Measurements from ENCODE around the gene OR4K1. TPM values are rescaled to one million over a fixed set of nuclear protein-coding genes. Genes with fewer than 3 reads are reported as not detected.

The OR4K1 gene
- total and polyA plus RNA-seq, 3 donors from 2014 or later = not detected

DNA sequence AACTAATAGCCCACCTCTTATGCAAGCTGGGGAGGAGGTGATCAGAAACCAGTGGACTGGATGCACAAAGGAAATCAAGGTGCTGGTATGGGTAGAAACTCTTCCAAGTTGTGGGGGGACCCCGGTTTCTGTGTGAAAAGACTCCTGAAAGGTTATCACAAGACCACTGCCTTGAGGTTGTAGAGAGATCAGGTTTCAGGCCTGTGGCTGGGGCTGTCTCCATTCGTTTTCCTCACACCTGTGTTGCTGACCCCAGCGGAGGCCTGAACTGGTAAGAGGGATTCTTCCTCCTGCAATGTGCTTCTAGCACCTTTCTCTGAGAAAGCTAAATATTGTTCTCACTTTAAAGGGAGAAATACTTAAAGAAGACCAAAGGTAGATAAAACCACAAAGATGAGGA is 19.6 kb upstream of the OR4K1 start:
- Histone ChIP-seq H3K27ac (no peak overlapping the region), H3K27me3 (no peaks in the 10 kb centered on the region), H3K9me3 (no peaks in the 10 kb centered on the region), H3K4me3 (no peak overlapping the region), H3K36me3 (ENCODE audit: low read depth, missing control alignments) (no peaks in the 10 kb centered on the region), H3K4me1 (no peaks in the 10 kb centered on the region)
- TF ChIP-seq, protein P1, sequence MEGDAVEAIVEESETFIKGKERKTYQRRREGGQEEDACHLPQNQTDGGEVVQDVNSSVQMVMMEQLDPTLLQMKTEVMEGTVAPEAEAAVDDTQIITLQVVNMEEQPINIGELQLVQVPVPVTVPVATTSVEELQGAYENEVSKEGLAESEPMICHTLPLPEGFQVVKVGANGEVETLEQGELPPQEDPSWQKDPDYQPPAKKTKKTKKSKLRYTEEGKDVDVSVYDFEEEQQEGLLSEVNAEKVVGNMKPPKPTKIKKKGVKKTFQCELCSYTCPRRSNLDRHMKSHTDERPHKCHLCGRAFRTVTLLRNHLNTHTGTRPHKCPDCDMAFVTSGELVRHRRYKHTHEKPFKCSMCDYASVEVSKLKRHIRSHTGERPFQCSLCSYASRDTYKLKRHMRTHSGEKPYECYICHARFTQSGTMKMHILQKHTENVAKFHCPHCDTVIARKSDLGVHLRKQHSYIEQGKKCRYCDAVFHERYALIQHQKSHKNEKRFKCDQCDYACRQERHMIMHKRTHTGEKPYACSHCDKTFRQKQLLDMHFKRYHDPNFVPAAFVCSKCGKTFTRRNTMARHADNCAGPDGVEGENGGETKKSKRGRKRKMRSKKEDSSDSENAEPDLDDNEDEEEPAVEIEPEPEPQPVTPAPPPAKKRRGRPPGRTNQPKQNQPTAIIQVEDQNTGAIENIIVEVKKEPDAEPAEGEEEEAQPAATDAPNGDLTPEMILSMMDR (IDR thresholded peaks at IDR 0.05) = no peak
- TF ChIP-seq POLR2A (IDR thresholded peaks at IDR 0.05) = no peak
- intact Hi-C loops (cut with DNase I; ENCODE audit: low total_unique reads) = no loop called here
- DNase-seq = no peak
- WGBS, 2 donors = 49 to 77% methylated on average over 3 of the region's 3 CpGs

DNA sequence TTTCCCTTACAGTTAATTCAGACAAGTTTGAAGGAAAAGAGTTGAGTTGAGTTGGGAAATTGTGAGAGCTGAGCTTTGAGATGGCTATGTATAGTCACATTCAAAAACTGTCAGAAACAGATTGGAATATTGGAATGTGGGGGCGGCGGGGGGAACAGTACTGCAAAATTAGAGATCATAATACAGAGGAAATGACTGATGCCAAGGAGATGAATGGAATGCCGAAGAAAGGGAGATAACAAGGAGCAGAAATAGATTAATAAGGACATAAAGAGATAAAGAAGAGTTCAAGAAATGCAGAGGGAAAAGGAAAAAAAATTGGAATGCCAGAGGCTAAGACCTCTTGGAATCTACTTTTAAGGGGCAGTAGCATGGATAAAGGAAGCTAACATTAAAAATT is 13.5 kb upstream of the OR4K1 start:
- no peaks in the 10 kb centered on the region for H3K27me3 ChIP-seq
- no peak overlapping the region for H3K4me3 ChIP-seq
- no peak for DNase-seq
- TF ChIP-seq, protein P1 (IDR thresholded peaks at IDR 0.05) = no peak
- no peak for TF ChIP-seq POLR2A (IDR thresholded peaks at IDR 0.05)
- H3K4me1 ChIP-seq = no peaks in the 10 kb centered on the region
- 63 to 74% methylated on average over 3 of the region's 3 CpGs for WGBS, 2 donors
- no peaks in the 10 kb centered on the region for H3K9me3 ChIP-seq
- no peaks in the 10 kb centered on the region for H3K36me3 ChIP-seq (ENCODE audit: low read depth, missing control alignments)
- no peak overlapping the region for H3K27ac ChIP-seq
- intact Hi-C loops (cut with DNase I; ENCODE audit: low total_unique reads) = no loop called here

- TF ChIP-seq POLR2A (IDR thresholded peaks at IDR 0.05) = no peak
- Histone ChIP-seq H3K4me3 (no peak overlapping the region), H3K9me3 (no peaks in the 10 kb centered on the region), H3K36me3 (ENCODE audit: low read depth, missing control alignments) (no peaks in the 10 kb centered on the region), H3K4me1 (no peaks in the 10 kb centered on the region), H3K27ac (no peak overlapping the region), H3K27me3 (no peaks in the 10 kb centered on the region)
- 68 to 76% methylated on average over 1 of the region's 1 CpG for WGBS, 2 donors
- no peak for DNase-seq
- intact Hi-C loops (cut with DNase I; ENCODE audit: low total_unique reads) = no loop called here
These were observed 12.7 kb upstream of the OR4K1 start for GRCh38 chr14:19917955-19918518.

DNA sequence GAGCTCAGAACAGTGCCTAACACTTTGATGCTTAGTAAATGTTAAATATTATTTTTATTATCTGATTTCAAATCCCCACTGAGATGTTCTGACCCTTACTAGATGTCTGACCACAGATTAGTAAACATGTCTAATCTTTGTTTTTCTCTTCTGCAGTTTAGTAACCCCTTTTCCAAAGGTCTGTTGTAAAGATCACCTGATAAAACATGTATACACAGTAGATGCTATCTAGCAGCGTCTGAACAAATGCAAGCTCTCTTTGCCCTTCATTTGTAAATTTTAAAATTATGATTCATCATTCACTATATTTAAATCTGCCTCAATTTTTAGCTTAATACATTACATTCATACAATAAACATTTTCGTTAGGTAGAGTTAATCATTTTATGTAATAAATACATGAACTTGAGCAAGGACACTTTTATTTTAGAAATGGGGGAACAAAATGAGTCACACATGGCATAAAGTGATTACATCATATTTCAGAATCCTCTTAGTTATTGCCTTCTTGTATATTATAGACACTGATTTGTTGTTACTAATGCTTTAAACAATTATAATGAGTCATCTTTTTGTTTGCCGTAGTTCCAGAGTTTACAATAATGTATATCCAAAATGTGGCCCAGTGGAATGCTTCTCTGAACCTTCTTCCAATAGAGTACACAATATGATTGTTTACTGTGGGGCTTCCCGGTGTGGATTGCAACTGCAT is 12.0 kb upstream of the OR4K1 start:
- whole genome bisulfite sequencing, 2 donors = 62 to 64% methylated on average over 4 of the region's 4 CpGs
- no peak overlapping the region for H3K4me3 ChIP-seq
- no peak overlapping the region for H3K27ac ChIP-seq
- no peaks in the 10 kb centered on the region for H3K4me1 ChIP-seq
- no peaks in the 10 kb centered on the region for H3K9me3 ChIP-seq
- intact Hi-C loops (cut with DNase I; ENCODE audit: low total_unique reads) = no loop called here
- no peaks in the 10 kb centered on the region for H3K36me3 ChIP-seq (ENCODE audit: low read depth, missing control alignments)
- H3K27me3 ChIP-seq = no peaks in the 10 kb centered on the region
- no peak for DNase-seq
- TF ChIP-seq POLR2A (IDR thresholded peaks at IDR 0.05) = no peak
- TF ChIP-seq, protein P1 (IDR thresholded peaks at IDR 0.05) = no peak

GRCh38 chr14:19920021-19920657 is 10.6 kb upstream of the OR4K1 start, which contains the start of gene OR4K5:
TSS of gene OR4K5 (plus strand) at chr14:19920607. CDS start at chr14:19920607, 0 bp downstream.
- H3K4me1 ChIP-seq = no peaks in the 10 kb centered on the region
- H3K36me3 ChIP-seq (ENCODE audit: low read depth, missing control alignments) = no peaks in the 10 kb centered on the region
- intact Hi-C loops (cut with DNase I; ENCODE audit: low total_unique reads) = no loop called here
- no peak for DNase-seq
- no peaks in the 10 kb centered on the region for H3K27me3 ChIP-seq
- TF ChIP-seq, protein P1 (IDR thresholded peaks at IDR 0.05) = no peak
- TF ChIP-seq POLR2A (IDR thresholded peaks at IDR 0.05) = no peak
- no peaks in the 10 kb centered on the region for H3K9me3 ChIP-seq
- no peak within 1 kb of the TSS for H3K27ac ChIP-seq
- no peak within 1 kb of the TSS for H3K4me3 ChIP-seq
